ENCODE data around the gene PCBP3. TPM values are rescaled to one million over a fixed set of nuclear protein-coding genes. Genes with fewer than 3 reads are reported as not detected.

The PCBP3 gene
- total RNA-seq, 1 experiment from 2014 or later, result 10.9 TPM

GRCh38 chr21:45974073-45975019 lies 330.8 kb downstream of the PCBP3 start:
- no peak overlapping the region for H3K23ac ChIP-seq (ENCODE audit: insufficient read length, low read depth, low read length)
- H3K56ac ChIP-seq (ENCODE audit: insufficient read length, low read depth, low read length), result no peak overlapping the region
- peak; percentile 69 for DNase-seq
- H2AFZ ChIP-seq (ENCODE audit: low read length), result no peak overlapping the region
- H2BK120ac ChIP-seq (ENCODE audit: low read depth, low read length, poor library complexity, severe bottlenecking), result no peak overlapping the region
- H3T11ph ChIP-seq (ENCODE audit: low read length), result no peak overlapping the region
- WGBS (ENCODE audit: extremely low coverage, insufficient read length, low lambda C conversion rate), result no CpG with 5 or more reads among the region's 59 CpGs
- Mint-ChIP-seq H3K4me3 (peak overlapping the region; percentile 67 to 83), H3K9me3 (no peaks in the 10 kb centered on the region; a peak in 1 of 5 replicates), H3K36me3 (ENCODE audit: insufficient read depth in 1 of 3, low read depth in 3 of 3) (no peaks in the 10 kb centered on the region), H3K27ac (no peak overlapping the region; a peak in 1 of 7 replicates), H3K27me3 (ENCODE audit: low read depth) (peaks cover 8% of the 10 kb centered on the region), H3K4me1 (peaks cover 21 to 25% of the 10 kb centered on the region in 2 experiments)
- TF ChIP-seq CTCF (conservative IDR thresholded peaks at IDR 0.05), result no peak
- no peak overlapping the region for H2AK5ac ChIP-seq (ENCODE audit: insufficient read length, low read length)
- no peak overlapping the region for H2BK5ac ChIP-seq (ENCODE audit: insufficient read length, low read length)
- H3K79me1 ChIP-seq (ENCODE audit: insufficient read depth, low read depth, low read length, poor library complexity, severe bottlenecking), result no peaks in the 10 kb centered on the region
- H4K91ac ChIP-seq (ENCODE audit: insufficient read length, low read depth, low read length), result no peak overlapping the region
- no peaks in the 10 kb centered on the region for H4K20me1 ChIP-seq (ENCODE audit: control insufficient read depth, insufficient read depth, insufficient read length)
- H3K27me3 ChIP-seq (ENCODE audit: insufficient read depth, low read length), result no peaks in the 10 kb centered on the region
- H3K4me1 ChIP-seq (ENCODE audit: insufficient read depth, low read length), result no peaks in the 10 kb centered on the region; the same call in 1 of the 2 replicates
- peak overlapping the region; percentile 82 for H3K4me2 ChIP-seq (ENCODE audit: insufficient read depth, insufficient read length, low read length)
- no peak overlapping the region for H4K8ac ChIP-seq (replicated peaks; ENCODE audit: insufficient read length, low read depth, low read length)
- no peak overlapping the region for H3K4ac ChIP-seq (ENCODE audit: low read depth, low read length)
- peak overlapping the region; percentile 68 for H3K18ac ChIP-seq (ENCODE audit: insufficient read length, low read depth, low read length)
- no peak overlapping the region for H2BK12ac ChIP-seq (ENCODE audit: insufficient read length, low read depth, low read length)
- H3K23me2 ChIP-seq (ENCODE audit: insufficient read length, low read depth, low read length, poor library complexity, severe bottlenecking), result peaks cover 27% of the 10 kb centered on the region
- H3K9ac ChIP-seq (ENCODE audit: extremely low read depth, insufficient read length, low read length), result peak overlapping the region; percentile 15
- H2BK15ac ChIP-seq (ENCODE audit: low read depth, low read length), result no peak overlapping the region
- no peak overlapping the region for H3K27ac ChIP-seq (ENCODE audit: insufficient read length, low read depth, low read length)
- H2BK20ac ChIP-seq (ENCODE audit: low read depth, low read length, poor library complexity, severe bottlenecking), result no peak overlapping the region
- no peaks in the 10 kb centered on the region for H3K79me2 ChIP-seq (ENCODE audit: insufficient read depth, low read length)
- H3K9me3 ChIP-seq (ENCODE audit: control insufficient read depth, low read depth, low read length), result no peaks in the 10 kb centered on the region
- H4K5ac ChIP-seq (ENCODE audit: insufficient read length, low read depth, low read length), result no peak overlapping the region
- peak overlapping the region; percentile 52; the same call in 1 of the 2 replicates for H3K14ac ChIP-seq (ENCODE audit: insufficient read depth, low read length)
